K562 (cell line): Measurements from ENCODE around the gene ADAMTSL3. TPM values are rescaled to one million over a fixed set of nuclear protein-coding genes. Genes with fewer than 3 reads are reported as not detected.

ENCODE experiments used
- ATAC-seq: fragments of 200-7000 bp; cut with Tn5 transposase; 3 replicates; pipeline ENCODE4 v1.9.1; 2020; ENCODE audit warnings: moderate library complexity
- BruUV-seq: library from RNA; stranded (reverse); fragments of 400-500 nt; replicated peaks from 2 replicates; lab custom pipeline; 2021; lab: Mats Ljungman, UMichigan
- CTCF ChIA-PET: fragments of 300-600 bp; formaldehyde crosslinking; extraction: SDS; loops from one replicate; lab custom pipeline; 2021; ENCODE audit warnings: low intra/inter-chr PET ratio; lab: Yijun Ruan, JAX
- POLR2A ChIA-PET: fragments of 300-600, 350-650 bp; sonication (Branson Sonifier 250); formaldehyde crosslinking; extraction: SDS; loops from one replicate; lab custom pipeline; 2021; ENCODE audit warnings: antibody characterized with exemption, inconsistent platforms; lab: Yijun Ruan, JAX
- DNase-seq, 4 experiments: peaks; one replicate each; pipeline versions ENCODE4 v3.0.0 to v3.0.0-alpha.2; 2011 to 2018; ENCODE audit warnings: low spot score in 3 of 4, mixed read lengths in 3 of 4; ENCODE audit errors: extremely low read depth in 1 of 4
- FAIRE-seq: peaks from 2 replicates; lab custom pipeline; 2011; peaks lifted over from hg19 to GRCh38; lab: Jason Lieb, UNC
- H2AFZ ChIP-seq: 2 replicates; pipeline ENCODE4 v1.6.0; 2011; ENCODE audit warnings: low read depth, low read length, control low read depth, inconsistent platforms
- H3K27ac ChIP-seq: fragments of 200-600 bp; 3 replicates; pipeline ENCODE4 v1.8.0; 2011; ENCODE audit warnings: low read depth, mild to moderate bottlenecking, control low read depth, inconsistent platforms, low read length, moderate library complexity, mixed read lengths; ENCODE audit errors: extremely low read depth
- H3K27me3 ChIP-seq, 2 experiments: fragments of 300-600 bp in 1 of 2; 2 replicates in 1 of 2; 3 replicates in 1 of 2; pipeline versions ENCODE4 v1.6.0 to v1.8.0; 2011; ENCODE audit warnings: inconsistent platforms in 2 of 2, low read length in 2 of 2, mild to moderate bottlenecking in 1 of 2, mixed read lengths in 1 of 2, moderate library complexity in 1 of 2; ENCODE audit not compliant: control insufficient read depth in 2 of 2, insufficient read depth in 2 of 2
- H3K36me3 ChIP-seq: fragments of 300-600 bp; 3 replicates; pipeline ENCODE4 v1.8.0; 2011; ENCODE audit warnings: mild to moderate bottlenecking, low read length, inconsistent platforms; ENCODE audit not compliant: control insufficient read depth, insufficient read depth
- H3K4me1 ChIP-seq, 2 experiments: fragments of 200-600 bp in 1 of 2; replicated peaks in 1 of 2; 2 replicates in 1 of 2; 3 replicates in 1 of 2; pipeline versions ENCODE4 v1.5.1 to v1.8.0; 2011; ENCODE audit warnings: inconsistent platforms in 2 of 2, low read length in 2 of 2, mild to moderate bottlenecking in 1 of 2, mixed read lengths in 1 of 2, moderate library complexity in 1 of 2; ENCODE audit not compliant: control insufficient read depth in 2 of 2, insufficient read depth in 2 of 2
- H3K4me2 ChIP-seq: 2 replicates; pipeline ENCODE4 v1.6.1; 2011; ENCODE audit warnings: low read length, control low read depth, inconsistent platforms, mixed read lengths; ENCODE audit not compliant: insufficient read depth
- H3K4me3 ChIP-seq: fragments of 200-600 bp; sonication (generic), shearing (Covaris generic); 2 replicates; pipeline ENCODE4 v1.5.1; 2016; ENCODE audit warnings: control low read depth, inconsistent platforms
- H3K79me2 ChIP-seq: fragments of 200-600 bp; 3 replicates; pipeline ENCODE4 v1.8.0; 2011; ENCODE audit warnings: low read length, inconsistent platforms; ENCODE audit not compliant: control insufficient read depth, insufficient read depth
- H3K9ac ChIP-seq, 2 experiments: 2 replicates each; pipeline versions ENCODE4 v1.6.0 to v1.6.1; 2011; ENCODE audit warnings: low read depth in 2 of 2, low read length in 2 of 2, control low read depth in 1 of 2, inconsistent platforms in 1 of 2, mild to moderate bottlenecking in 1 of 2, mixed read lengths in 1 of 2; ENCODE audit not compliant: insufficient read depth in 1 of 2
- H3K9me1 ChIP-seq: one replicate; pipeline ENCODE4 v1.6.0; 2011; ENCODE audit warnings: inconsistent platforms, mild to moderate bottlenecking, low read length, moderate library complexity; ENCODE audit not compliant: control insufficient read depth, insufficient read depth
- H3K9me3 ChIP-seq: replicated peaks from 2 replicates; pipeline ENCODE4 v1.5.1; 2011; ENCODE audit warnings: low read depth, low read length, inconsistent platforms; ENCODE audit not compliant: control insufficient read depth, insufficient read depth
- H4K20me1 ChIP-seq: replicated peaks from 2 replicates; pipeline ENCODE4 v1.6.1; 2011; ENCODE audit warnings: low read length, inconsistent platforms, mixed read lengths; ENCODE audit not compliant: control insufficient read depth, insufficient read depth
- CC2D1A ChIP-seq: fragments of 450-650 bp; IDR thresholded peaks from 2 replicates; pipeline ENCODE4 v1.6.1; 2017; ENCODE audit warnings: mild to moderate bottlenecking
- HDAC8 ChIP-seq: fragments of 450-650 bp; IDR thresholded peaks from 2 replicates; pipeline ENCODE4 v1.6.1; 2016; ENCODE audit warnings: mild to moderate bottlenecking, missing genetic modification characterization, moderate library complexity, missing compliant biosample characterization
- KLF6 ChIP-seq: fragments of 250-450 bp; sonication (Bioruptor Pico); IDR thresholded peaks from 2 replicates; pipeline ENCODE4 v1.4.0; 2020; ENCODE audit warnings: mild to moderate bottlenecking, moderate library complexity, borderline replicate concordance
- PTRF ChIP-seq: fragments of 450-650 bp; IDR thresholded peaks from 2 replicates; pipeline ENCODE4 v1.6.1; 2016; ENCODE audit warnings: mild to moderate bottlenecking, missing genetic modification characterization, missing compliant biosample characterization
- PURB ChIP-seq: sonication (generic); formaldehyde crosslinking; IDR thresholded peaks from 2 replicates; pipeline ENCODE4 v1.9.0; 2021; ENCODE audit warnings: low read depth, mild to moderate bottlenecking, missing genetic modification reagents
- SIX5 ChIP-seq, 2 experiments: IDR thresholded peaks; 2 replicates each; pipeline ENCODE4 v1.6.1; 2011; ENCODE audit warnings: low read length in 2 of 2, borderline replicate concordance in 1 of 2, low read depth in 1 of 2, mild to moderate bottlenecking in 1 of 2, moderate library complexity in 1 of 2; ENCODE audit not compliant: insufficient read depth in 1 of 2
- TCF3 ChIP-seq: sonication (generic); formaldehyde crosslinking; IDR thresholded peaks from 2 replicates; pipeline ENCODE4 v1.4.0; 2020; ENCODE audit warnings: mild to moderate bottlenecking, missing genetic modification reagents
- WGBS: fragments of 100-300 bp; shearing (Covaris generic); methylation state at CpG from one replicate; pipeline ENCODE4 v1.1.6; 2016; ENCODE audit warnings: low coverage, mixed read lengths; ENCODE audit not compliant: insufficient coverage; ENCODE audit errors: missing lambda C conversion rate; 5-methylcytosine and 5-hydroxymethylcytosine counted together
- in situ Hi-C: fragments of 300-500 bp; cut with MboI; formaldehyde crosslinking; loops from 4 replicates; pipeline ENCODE4 v1.15.0; 2018; ENCODE audit warnings: inconsistent platforms, mixed read lengths
- intact Hi-C: fragments of 100-400 bp; cut with micrococcal nuclease; formaldehyde crosslinking; loops from 2 replicates; pipeline ENCODE4 v1.14.2; 2022
- polyA plus RNA-seq, 8 experiments: library from polyadenylated mRNA; depleted of rRNA in 4 of 8; stranded (reverse) in 5 of 8; unstranded in 3 of 8; fragments of >200 nt; fragmentation: Nextera tagmentation in 2 of 8; fragmentation: Illumina TruSeq in 1 of 8; extraction: Ambion mirVana in 2 of 8; extraction: Trizol in 1 of 8; gene quantifications; 2 replicates each; pipeline versions ENCODE4 v1.2.1 to v1.2.3, GENCODE V29; 2011 to 2014; ENCODE audit warnings: inconsistent platforms in 1 of 8, missing spikeins in 1 of 8
- total RNA-seq, 7 experiments: library from RNA; depleted of rRNA in 6 of 7; stranded (reverse); fragments of >200 nt in 6 of 7; fragmentation: Illumina TruSeq in 2 of 7; extraction: Trizol in 2 of 7; gene quantifications; 2 replicates each; pipeline versions ENCODE4 v1.2.1 to v1.2.3, GENCODE V29; 2011 to 2021; ENCODE audit warnings: low replicate concordance in 1 of 7
- TF ChIP-seq, protein P1 (sequence below), 2 experiments: IDR thresholded peaks; 2 replicates each; pipeline ENCODE4 v1.6.1; 2011; ENCODE audit warnings: borderline replicate concordance in 1 of 2, control low read depth in 1 of 2, low read depth in 1 of 2, low read length in 1 of 2, mild to moderate bottlenecking in 1 of 2, mixed read lengths in 1 of 2, moderate library complexity in 1 of 2; ENCODE audit not compliant: insufficient read depth in 1 of 2, insufficient read length in 1 of 2, poor library complexity in 1 of 2, severe bottlenecking in 1 of 2; ENCODE audit errors: extremely low read depth in 1 of 2
- TF ChIP-seq, protein P2 (sequence below): fragments of 450-650 bp; IDR thresholded peaks from 2 replicates; pipeline ENCODE4 v1.6.1; 2018; ENCODE audit warnings: mild to moderate bottlenecking, low read depth; ENCODE audit not compliant: partially characterized antibody

The ADAMTSL3 gene
- total and polyA plus RNA-seq, 9 of the 15 experiments (the other 6 are each of a cell fraction or from before 2014, with no cell fraction given), result 0.01 to 0.18 (median 0.07) TPM; not detected in 3

DNA sequence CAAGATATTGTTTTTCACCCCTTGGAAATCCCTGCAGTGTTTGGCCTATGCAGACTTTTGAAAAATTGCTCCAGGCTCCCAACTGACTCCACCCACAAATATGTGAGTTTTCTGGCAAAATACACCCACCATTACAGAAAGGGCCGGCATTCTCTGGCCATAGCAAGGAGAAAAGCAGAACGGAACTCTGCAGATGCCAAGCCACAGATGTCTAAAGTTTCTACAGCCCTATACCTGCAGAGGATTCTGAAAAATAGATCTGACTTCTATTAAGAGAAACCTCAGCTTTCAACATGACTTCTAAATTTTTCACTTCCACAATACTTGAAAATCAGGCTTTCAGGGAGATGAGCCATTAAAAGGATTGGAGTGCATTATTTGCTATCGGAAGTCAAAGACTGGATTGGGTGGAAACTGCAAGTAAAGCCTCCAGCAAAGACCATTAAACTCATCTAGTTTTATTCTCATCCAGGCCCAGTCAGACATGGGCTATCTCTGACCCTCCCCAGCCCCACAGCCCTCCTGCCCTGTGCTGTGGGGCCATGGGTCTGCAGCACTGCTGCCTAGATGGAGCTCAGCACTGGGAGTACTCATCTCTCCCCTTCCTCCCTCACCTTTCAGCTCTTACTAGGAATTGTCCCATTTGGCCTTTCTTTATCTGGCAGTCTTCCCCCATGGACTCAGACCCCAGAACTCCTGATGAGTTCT, 338.6 kb downstream of the ADAMTSL3 start:
- ATAC-seq (no peak), DNase-seq (no peak), FAIRE-seq (no peak)
- WGBS, result 3% methylated on average over 3 of the region's 3 CpGs
- Histone ChIP-seq H3K9me1 (no peaks in the 10 kb centered on the region), H2AFZ (no peak overlapping the region), H3K27ac (no peak overlapping the region), H3K9ac (no peak overlapping the region), H3K36me3 (no peaks in the 10 kb centered on the region), H3K27me3 (0 out of 5 replicates have a peak, but pooled peaks cover 0 to 4% of the 10 kb centered on the region in 2 experiments), H3K4me2 (no peak overlapping the region), H3K79me2 (no peaks in the 10 kb centered on the region), H3K9me3 (no peaks in the 10 kb centered on the region), H4K20me1 (no peaks in the 10 kb centered on the region; the same call in 1 of the 2 replicates), H3K4me3 (no peak overlapping the region), H3K4me1 (no peaks in the 10 kb centered on the region)
- TF ChIP-seq HDAC8 (tag) (no peak), TCF3 (CRISPR knock-in tag) (no peak), CC2D1A (no peak), PTRF (tag) (no peak), KLF6 (CRISPR knock-in tag) (no peak), SIX5 (IDR thresholded peaks at IDR 0.05; ENCODE audit: borderline replicate concordance in 1 of 2, insufficient read depth in 1 of 2, low read depth in 1 of 2, low read length in 2 of 2) (no peak), PURB (CRISPR knock-in tag) (no peak)
- TF ChIP-seq, protein P1, sequence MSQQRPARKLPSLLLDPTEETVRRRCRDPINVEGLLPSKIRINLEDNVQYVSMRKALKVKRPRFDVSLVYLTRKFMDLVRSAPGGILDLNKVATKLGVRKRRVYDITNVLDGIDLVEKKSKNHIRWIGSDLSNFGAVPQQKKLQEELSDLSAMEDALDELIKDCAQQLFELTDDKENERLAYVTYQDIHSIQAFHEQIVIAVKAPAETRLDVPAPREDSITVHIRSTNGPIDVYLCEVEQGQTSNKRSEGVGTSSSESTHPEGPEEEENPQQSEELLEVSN (IDR thresholded peaks at IDR 0.05; ENCODE audit: borderline replicate concordance in 1 of 2, extremely low read depth in 1 of 2, insufficient read depth in 1 of 2, insufficient read length in 1 of 2, low read depth in 1 of 2, low read length in 1 of 2, poor library complexity in 1 of 2, severe bottlenecking in 1 of 2), result no peak
- TF ChIP-seq, protein P2, sequence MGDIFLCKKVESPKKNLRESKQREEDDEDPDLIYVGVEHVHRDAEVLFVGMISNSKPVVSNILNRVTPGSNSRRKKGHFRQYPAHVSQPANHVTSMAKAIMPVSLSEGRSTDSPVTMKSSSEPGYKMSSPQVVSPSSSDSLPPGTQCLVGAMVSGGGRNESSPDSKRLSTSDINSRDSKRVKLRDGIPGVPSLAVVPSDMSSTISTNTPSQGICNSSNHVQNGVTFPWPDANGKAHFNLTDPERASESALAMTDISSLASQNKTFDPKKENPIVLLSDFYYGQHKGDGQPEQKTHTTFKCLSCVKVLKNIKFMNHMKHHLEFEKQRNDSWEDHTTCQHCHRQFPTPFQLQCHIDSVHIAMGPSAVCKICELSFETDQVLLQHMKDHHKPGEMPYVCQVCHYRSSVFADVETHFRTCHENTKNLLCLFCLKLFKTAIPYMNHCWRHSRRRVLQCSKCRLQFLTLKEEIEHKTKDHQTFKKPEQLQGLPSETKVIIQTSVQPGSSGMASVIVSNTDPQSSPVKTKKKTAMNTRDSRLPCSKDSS, result no peak
- intact Hi-C loops (no loop called here), in situ Hi-C loops (no loop called here)
- ChIA-PET CTCF (no interaction called here), POLR2A (no interaction called here)
- BruUV-seq, result no TSS peak
